Stimulated activated CD8-positive, alpha-beta memory T cell treated with anti-CD3 and anti-CD28 coated beads, Interleukin-4, amount 100 ng/mL, for 48 hours (primary cell): ENCODE measurements around the gene PDE4B.
"Not testable (repeated sequence)": the region's sequence is repeated elsewhere in the genome, so short reads cannot be mapped to it uniquely, and the experiment has no call there.

Experiments
- DNase-seq: peaks from one replicate; pipeline ENCODE4 v3.0.0-alpha.2; 2020

The PDE4B gene

DNA sequence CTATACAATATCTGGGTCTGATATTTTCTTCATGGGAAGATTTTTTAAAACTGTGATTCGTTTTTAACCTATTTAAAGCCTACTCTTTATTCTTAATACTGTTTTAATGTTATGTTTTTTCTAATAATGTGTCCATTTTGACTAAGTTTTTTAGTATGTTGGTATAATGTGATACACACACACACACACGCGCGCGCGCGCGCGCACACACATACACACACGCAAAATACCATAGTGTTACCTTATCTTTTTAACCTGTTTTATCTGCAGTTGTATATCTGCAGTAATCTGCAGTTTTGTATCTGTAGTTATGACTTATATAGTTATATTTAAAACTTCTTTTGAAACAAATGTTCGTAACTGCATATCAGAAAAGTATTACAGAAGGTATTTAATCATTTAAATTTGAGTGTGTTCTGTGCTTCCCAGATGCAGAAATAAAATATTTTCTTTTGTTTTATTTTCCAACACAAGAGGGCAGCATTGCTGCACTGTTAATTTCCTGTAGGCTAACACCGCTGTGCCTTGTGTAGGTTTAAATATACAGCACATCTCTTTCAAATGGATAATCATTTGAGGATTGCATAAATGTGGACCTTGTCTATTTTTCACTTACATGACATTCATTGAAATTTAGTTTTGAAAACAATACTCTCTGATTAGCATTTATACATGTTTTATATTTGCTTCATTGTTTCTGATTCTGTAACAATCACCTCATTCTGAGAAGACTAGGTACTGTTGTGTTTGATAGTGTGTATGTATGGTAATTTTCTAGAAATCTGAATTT lies 166.1 kb downstream of the PDE4B start:
- DNase-seq = no peak

DNA sequence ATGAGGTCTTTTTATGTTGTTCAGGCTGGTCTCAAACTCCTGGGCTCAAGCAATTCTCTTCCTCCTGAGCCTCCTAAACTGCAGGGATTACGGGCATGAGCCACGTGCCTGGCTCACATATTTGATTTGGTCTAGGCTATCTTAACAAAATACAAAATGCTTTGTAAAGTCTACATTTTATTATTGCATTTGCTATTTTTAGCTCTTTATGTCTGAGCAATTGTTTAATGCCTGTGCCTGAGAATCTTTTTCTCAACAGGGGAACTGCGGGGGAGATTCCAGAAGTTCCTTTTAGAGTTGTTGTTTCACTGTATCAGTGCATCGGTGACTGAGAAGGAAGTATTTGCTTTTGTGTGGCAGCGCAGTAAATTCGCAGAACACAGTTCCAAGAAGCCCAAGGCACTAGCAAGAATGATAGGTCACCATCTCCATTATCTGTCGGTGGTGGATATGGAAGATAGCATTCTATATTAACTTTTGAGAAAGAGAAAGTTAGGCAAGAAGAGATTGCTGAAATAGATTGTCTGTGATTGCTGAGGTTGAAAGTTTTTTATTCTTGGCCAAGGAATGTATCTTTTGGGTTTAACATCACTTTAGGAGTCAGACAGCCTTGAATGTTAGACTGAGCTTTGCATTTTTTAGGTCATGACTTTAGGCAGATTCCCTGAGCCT lies 167.3 kb downstream of the PDE4B start:
- no peak for DNase-seq

DNA sequence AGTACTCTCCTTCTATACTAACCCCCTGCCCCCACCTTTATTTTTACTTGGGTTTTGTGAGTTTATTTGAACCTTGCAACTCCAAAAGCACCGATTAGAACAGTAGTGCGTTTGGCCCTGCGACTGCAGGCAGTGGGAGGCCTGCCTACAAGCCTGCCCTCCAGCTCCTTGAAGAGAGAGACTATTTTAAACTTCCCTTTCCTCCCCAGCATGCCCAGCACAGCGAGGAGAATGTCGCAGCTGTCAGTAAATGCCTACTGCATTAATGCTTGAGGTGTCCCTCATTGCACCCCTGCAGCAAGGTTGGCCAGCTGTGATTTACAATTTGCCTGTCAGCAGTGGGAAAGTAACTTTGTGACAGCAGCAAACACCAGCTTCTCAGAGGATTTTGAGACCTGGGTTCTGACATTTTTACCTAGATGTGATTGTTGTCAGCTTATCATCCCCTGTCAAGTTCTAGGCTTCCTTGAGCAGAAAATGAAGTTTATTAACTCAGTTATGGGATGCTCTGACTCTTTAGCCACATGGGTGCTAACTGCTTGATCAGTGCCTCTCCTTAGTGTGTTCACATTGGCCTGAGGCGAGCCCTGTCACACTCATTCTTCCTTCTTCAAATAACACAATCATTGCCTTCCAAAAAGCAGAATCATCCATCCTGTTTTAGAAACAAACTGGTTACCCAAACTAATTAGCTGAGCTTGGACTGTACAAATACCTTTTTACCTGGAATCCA lies 170.6 kb downstream of the PDE4B start:
- no peak for DNase-seq

DNA sequence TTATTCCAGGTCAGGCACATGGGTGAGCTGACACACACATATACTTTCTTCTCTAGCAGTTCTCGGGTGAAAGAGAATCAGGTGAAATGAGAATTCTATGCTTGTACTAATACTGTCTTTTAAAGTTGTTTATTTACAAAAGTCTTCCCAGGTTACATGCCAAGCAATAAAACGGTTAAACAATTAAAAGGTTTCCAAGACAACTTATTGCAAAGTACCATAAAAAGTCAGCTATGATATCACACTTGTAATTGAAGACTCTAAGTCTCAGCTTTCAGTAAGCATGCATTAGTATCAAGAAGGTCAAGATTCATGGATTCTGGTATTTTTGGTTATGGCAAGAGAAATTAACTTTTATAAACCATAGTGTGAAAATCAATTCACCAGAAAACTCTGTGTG lies 171.4 kb downstream of the PDE4B start:
- no peak for DNase-seq

DNA sequence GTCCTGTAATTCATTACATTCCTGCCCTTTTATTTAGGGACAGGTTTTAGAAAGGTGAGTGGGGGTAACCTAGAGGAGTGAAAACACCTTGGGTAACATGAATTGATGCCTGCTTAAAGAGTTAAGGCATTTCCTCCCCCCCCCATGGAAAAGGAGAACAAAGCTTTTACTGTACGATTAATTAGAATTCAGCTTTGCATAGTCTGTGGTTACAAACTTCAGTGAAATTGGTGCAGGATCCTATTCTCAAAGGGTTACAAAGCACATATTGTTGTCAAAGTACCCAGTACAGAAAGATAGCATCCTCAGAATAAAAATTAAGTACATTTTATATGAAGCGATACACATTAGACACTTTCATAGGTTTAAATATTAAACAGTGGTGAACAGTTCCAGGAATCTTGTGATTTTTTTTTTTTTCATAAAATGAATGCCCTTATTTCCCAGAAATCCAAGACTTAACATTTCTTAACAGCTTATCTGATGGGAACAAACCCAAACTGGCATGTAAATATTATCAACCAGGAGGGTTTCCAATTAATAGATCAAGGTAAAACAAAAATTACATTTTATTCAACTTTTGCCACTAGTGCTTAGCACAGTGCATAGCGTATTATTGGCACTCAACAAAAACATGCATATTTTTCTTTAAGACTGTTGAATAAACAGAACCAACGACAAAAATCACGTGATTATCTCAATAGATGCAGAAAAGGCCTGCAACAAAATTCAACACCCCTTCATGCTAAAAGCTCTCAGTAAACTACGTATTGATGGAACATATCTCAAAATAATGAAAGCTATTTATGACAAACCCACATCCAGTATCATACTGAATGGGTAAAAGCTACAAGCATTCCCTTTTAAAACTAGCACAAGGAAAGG lies 172.7 kb downstream of the PDE4B start:
- no peak for DNase-seq

DNA sequence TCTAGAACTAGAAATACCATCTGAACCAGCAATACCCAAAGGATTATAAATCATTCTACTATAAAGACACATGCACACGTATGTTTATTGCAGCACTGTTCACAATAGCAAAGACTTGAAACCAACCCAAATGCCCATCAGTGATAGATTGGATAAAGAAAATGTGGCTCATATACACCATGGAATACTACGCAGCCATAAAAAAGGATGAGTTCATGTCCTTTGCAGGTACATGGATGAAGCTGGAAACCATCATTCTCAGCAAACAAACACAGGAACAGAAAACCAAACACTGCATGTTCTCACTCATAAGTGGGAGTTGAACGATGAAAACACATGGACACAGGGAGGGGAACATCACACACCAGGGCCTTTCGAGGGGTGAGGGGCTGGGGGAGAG lies 174.8 kb downstream of the PDE4B start:
- DNase-seq = not testable (repeated sequence)

DNA sequence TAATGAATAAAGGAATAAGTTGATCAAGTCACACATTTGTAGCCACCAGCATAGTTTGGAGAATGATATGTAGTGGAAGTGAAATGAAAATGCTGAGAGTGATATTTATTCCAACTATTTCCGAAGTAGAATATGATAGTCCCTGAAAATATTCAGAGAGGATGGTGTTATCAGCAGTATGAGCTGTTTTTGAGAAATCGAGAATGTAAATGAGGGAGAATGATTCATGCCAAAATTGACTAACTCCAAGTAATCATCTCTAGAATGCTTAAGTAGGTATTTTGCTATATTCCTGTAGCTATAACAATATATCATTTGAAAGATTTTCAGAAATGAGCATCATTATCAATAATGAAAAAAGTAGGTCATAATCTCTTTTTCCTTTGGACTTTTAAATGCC lies 178.9 kb downstream of the PDE4B start:
- no peak for DNase-seq

DNA sequence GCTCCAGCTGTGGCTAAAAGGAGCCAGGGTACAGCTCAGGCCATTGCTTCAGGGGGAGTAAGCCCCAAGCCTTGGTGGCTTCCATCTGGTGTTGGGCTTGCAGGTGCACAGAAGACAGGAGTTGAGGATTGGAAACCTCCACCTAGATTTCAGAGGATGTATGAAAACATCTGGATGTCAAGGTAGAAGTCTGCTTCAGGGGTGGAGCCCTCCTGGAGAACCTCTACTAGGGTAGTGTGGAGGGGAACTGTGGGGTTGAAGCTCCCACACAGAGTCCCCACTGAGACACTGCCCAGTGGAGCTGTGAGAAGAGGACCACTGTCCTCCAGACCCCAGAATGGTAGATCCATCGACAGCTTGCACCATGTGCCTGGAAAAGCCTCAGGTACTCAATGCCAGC lies 183.0 kb downstream of the PDE4B start:
- no peak for DNase-seq

DNA sequence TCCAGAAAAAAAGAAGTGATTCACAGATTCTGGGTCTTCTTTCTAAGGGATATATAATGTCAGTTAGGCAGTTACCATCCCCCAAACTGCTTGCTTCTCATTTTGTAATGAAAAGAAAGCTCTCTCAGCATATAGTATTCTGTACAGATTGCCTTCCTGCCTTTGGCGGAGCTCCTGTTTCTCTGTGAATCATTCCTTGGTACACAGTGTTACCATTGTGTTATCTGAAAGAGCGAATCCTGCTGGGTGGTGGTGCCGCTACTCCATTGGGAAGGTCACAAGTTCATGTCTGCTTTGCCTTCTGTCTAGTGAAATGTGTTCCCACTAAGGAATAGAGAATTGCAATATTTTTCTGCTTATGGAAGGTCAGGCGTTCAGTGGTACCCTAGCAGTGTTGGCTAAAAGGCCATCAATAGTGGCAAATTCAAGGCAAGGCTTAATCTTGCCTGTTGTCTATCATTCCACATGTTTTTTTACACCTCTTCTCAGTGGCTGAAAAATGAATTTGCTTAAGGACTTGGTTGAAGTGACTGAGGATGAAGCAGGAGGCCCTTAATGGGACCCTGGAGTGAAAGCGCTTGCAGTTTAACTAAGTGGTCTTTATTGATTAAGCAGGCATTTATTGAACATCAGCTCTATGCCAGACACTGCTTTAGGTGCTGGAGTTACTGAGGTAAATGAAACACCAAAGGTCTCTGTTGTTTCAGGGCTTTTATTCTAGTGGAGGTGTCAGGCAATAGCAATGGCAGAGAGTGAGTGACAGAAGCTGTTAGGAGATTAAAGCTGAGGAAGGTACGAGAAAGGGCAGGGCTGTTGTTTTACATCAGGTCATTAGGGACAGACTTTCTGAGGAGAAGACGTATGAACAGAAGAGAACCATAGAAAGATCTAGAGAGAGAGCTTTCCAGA lies 186.7 kb downstream of the PDE4B start:
- no peak for DNase-seq

DNA sequence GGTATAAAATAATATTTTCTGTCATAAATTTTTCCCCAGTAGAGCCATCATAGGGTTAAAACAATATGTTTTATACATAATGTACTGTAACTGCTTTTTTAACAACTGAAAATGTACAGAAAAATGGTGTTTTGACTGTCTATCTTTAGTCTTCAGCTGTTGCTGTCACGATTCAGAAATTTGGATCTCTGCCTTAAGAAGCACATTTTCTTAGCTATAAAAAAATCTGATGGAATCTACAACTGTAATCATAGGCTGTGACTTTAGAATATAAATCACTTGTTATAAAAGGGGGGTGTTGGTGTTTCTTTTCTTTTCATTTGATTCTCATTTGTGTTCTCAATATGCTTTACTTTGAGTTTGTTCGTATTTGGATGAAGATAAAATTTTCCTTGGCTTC lies 187.5 kb downstream of the PDE4B start:
- no peak for DNase-seq

DNA sequence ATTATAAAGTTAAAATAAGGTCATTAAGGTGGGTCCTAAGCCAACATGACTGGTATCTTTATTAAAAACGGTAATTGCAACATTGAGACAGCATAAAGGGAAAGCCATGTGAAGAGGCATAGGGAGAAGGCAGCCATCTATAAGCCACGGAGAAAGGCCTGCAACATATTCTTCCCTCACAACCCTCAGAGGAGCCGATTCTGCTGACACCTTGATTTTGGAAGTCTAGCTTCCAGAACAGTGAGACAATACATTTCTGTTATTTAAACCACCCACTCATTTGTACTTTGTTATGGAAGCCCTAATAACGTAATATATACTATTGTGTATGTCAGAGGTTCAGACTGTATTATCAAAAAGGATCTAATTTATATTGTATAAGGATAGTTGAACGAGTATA lies 190.8 kb downstream of the PDE4B start:
- no peak for DNase-seq

DNA sequence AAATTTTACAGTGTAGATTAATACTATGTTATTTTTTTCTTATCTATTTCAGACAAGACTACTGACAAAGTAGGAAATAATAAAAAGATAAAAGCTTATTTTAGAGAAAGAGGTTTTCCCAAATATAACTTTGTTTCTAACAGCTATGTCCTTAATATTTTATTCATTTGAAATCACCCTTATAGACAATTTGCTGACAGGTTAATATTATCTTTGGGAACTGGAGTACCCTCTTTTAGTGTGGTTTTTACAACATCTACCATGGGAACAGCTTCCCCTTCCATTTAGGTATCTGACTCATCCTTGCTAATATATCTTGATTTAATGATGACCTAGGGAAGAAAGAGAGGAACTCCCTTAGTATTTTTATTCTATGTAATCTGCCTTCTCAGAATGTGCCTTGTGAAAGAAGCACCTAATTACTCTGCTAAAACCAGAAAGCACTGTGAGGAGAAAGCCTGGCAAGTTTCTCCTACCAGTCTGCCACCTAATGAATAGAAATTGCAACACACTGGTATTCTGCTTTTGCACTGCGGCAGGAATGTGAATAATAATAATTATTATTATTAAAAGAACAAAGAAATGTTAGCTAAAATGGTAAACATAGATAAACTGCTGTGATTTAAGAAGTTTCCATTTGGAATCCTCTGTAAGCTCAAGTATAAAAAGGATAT lies 192.8 kb downstream of the PDE4B start:
- no peak for DNase-seq

DNA sequence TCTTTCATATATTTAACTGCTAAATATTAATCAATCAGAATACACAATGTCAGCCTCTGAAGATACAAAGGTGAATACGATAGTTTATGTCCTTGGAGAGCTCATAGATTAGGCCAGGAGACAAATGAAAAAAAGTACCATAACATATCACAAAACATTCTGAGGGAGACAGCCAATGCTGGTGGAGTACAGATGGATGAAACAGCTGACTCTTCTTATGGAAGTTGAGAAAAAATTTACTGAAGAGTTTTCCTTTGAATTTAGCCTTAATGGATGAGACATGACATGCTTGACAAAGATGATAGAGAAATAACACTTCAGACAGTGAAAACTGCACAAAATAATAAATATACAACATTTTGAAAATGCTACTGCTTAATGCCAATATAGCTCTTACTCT lies 193.5 kb downstream of the PDE4B start:
- no peak for DNase-seq

DNA sequence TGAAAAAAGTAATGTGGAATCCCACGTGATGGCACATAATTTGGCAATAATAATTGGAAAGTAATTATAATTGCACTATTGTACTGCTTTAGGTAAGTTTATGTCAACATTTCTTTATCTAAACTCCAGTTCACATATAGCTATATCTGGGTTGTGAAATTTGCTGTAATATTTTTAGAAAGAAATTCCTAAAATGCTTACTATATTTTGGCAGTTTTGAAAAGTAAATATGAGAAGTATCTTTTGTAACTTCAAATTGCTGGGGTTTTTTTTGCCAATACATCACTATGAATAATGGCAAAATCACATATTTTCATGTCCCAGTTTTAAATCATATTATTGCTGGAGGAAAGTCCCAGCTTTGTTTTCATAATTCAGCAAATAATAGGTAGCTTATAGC lies 197.5 kb downstream of the PDE4B start:
- no peak for DNase-seq

DNA sequence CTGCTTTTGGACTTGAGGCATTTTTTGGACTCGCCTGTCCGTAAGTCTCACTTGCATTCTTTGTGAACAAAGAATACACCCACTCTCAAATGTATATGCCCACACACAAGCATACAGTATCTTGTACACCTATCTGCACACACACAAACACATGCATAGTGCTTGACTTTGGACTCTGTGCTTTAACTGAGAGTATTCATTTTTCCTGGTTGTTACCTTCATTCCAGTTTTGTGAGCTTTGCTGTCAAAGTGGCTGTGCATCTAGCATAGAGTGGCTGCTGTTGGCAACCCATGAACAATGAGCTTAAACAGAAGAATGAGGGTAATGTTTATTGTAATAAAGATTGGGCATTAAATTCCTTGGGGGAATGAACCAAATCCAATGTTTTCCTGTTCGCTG lies 199.0 kb downstream of the PDE4B start:
- DNase-seq = no peak

DNA sequence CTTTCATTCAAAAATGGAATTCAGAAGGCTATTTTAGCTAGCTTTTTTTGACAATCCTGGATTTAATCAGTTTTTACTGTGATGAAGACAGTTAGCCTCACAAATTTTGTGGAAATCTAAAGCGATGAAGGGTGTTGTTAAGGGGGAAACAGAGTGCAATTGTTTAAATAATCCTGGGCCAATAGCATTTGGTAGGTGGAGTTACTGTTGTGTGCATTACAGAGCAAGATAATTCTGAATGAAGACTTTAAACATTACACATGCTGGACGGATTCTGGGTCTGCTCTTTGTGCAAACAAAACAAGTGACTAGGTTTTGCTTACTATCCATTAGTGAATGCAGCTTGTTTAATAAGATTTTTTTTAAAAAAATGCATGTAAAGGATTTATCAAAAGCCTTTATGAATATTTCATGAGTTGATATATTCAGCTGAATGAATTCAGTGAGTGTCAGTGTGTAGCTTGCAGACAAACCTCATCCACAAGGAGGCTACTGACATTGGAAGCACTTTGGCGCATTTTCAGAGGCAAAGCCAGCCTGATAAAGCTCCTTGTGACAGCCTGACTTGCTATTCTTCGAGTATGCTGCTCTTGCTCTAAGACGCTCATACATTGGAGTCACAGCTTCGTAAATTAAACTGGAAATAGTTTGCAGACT lies 199.6 kb downstream of the PDE4B start:
- DNase-seq = no peak

DNA sequence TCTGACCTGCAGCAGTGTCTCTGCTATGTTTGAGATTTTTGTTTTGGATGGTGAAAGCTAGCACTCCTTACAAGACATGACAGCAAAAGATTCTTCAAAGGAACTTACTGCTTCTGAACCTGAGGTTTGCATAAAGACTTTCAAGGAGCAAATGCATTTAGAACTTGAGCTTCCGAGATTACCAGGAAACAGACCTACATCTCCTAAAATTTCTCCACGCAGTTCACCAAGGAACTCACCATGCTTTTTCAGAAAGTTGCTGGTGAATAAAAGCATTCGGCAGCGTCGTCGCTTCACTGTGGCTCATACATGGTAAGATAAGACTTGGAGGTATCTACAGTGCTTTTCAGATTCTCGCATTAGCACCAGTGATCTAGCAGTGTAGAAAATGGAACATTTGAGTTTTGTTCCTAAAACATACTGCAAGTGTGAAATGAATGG lies 200.2 kb downstream of the PDE4B start:
- no peak for DNase-seq

DNA sequence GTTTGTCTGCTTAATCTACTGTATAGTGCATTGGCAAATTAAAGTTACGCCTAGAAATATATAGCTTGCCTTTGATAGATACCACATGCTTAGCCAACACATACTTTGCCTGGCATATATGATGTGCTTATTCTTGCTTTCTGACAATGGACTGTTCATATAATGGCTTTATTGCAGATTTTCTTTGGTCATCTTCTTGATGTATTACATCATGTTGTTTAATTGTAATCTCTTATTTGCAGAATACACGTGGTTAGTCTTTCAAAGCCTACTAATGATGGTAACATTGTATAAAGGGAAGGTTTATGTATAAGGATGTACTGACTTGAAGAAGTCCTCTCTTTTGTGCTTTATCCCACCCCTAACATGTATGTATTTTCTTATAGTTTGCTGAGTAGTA lies 201.5 kb downstream of the PDE4B start:
- DNase-seq = no peak

DNA sequence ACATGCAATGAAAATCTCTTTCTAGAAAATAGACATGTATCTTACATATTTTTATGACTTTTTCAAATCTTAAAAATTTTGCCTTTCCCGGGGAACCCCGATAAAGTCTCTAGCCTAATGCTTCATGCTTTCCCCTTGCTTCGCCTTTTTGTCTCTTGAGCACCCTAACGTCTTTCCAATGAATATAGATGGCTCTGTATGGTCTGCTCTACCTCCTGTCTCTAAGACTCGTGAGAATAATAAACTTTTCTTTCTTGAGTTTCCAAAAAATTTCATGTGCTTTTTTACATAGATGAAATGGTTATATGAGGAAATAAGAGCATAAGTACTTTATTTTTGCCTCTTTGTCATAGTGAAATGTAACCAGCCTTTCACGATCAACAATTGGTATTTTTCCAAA lies 202.6 kb downstream of the PDE4B start:
- DNase-seq = no peak

DNA sequence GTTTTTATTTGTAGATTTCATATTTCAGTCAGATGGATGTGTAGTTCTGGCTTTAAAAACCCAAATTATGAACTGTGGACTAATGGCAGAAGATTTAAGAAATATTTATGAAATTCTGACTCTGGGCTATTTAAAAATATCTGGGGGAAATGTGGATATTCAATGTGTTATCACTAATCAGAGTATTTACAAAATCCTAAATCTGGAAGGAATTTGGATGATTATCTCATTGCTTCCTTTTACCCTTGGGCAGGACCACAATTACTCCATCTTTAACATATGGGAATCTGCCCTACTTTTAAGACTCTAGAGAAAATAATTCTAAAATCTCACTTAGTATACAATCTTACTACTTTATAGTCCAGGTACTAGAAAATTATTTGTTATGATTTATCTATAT lies 203.2 kb downstream of the PDE4B start:
- DNase-seq = no peak

DNA sequence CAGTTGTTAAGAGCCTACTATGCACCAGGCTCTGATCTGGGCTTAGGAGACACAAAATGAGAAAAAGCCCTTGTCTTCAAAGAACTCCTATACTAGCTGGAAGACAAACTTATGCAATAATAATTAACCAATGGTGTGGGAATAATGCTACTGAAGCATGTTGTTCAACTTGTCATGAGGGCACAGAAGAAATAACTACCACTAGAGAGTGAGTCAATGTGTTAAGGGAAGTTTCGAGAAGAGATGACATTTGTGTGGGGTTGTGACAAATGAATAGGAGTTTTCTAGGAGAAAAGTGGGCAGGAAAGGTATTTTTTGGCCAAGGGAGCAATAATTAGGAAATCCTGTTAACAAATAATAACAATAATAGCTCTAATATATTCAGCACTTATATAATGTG lies 205.0 kb downstream of the PDE4B start:
- DNase-seq = no peak
